Dedifferentiated amniotic fluid mesenchymal stem cell (primary cell): Measurements from ENCODE around the gene NPY1R.

ENCODE experiments used
- DNase-seq: peaks from one replicate; pipeline ENCODE4 v3.0.0-alpha.2; 2016; ENCODE audit errors: extremely low spot score

NPY1R gene

GRCh38 chr4:163279713-163280112 lies 52.7 kb downstream of the NPY1R start:
- DNase-seq: no peak

GRCh38 chr4:163274861-163275260 lies 57.5 kb downstream of the NPY1R start:
- DNase-seq: no peak
